GM23338 (cell line): ENCODE measurements around the gene ZNF236. TPM values are rescaled to one million over a fixed set of nuclear protein-coding genes. Genes with fewer than 3 reads are reported as not detected.

Source experiments
- ATAC-seq: fragments of 200-7000 bp; cut with Tn5 transposase; 3 replicates; pipeline ENCODE4 v1.9.1; 2020
- DNase-seq: peaks from one replicate; pipeline ENCODE4 v3.0.0-alpha.2; 2015; ENCODE audit warnings: low spot score
- H2AFZ ChIP-seq: fragments of 200-600 bp; sonication (generic); 2 replicates; pipeline ENCODE4 v1.8.0; 2016; ENCODE audit warnings: antibody characterized with exemption, mild to moderate bottlenecking, moderate library complexity
- H3F3A ChIP-seq: fragments of 200-600 bp; sonication (generic); replicated peaks from 2 replicates; pipeline ENCODE4 v1.8.0; 2017; ENCODE audit warnings: antibody characterized with exemption, mixed run types, low read depth
- H3K27ac ChIP-seq: fragments of 200-600 bp; sonication (generic); 2 replicates; pipeline ENCODE4 v1.6.1; 2016; ENCODE audit warnings: low read depth
- H3K27me3 ChIP-seq: fragments of 200-600 bp; sonication (generic); 2 replicates; pipeline ENCODE4 v1.8.0; 2016; ENCODE audit warnings: mild to moderate bottlenecking, mixed run types, moderate library complexity; ENCODE audit not compliant: insufficient read depth
- H3K36me3 ChIP-seq: fragments of 200-600 bp; sonication (generic); 2 replicates; pipeline ENCODE4 v1.8.0; 2016; ENCODE audit warnings: mild to moderate bottlenecking; ENCODE audit not compliant: insufficient read depth
- H3K4me1 ChIP-seq: fragments of 200-600 bp; sonication (generic); 2 replicates; pipeline ENCODE4 v1.8.0; 2016; ENCODE audit warnings: mild to moderate bottlenecking, moderate library complexity; ENCODE audit not compliant: insufficient read depth
- H3K4me2 ChIP-seq: fragments of 200-600 bp; sonication (generic); 2 replicates; pipeline ENCODE4 v1.7.1; 2017; ENCODE audit warnings: mixed run types
- H3K4me3 ChIP-seq: fragments of 200-600 bp; sonication (generic); 2 replicates; pipeline ENCODE4 v1.6.1; 2016; ENCODE audit warnings: mixed run types
- H3K79me2 ChIP-seq: fragments of 200-600 bp; sonication (generic); replicated peaks from 2 replicates; pipeline ENCODE4 v1.8.0; 2017; ENCODE audit warnings: mild to moderate bottlenecking; ENCODE audit not compliant: insufficient read depth
- H3K9me2 ChIP-seq: fragments of 200-600 bp; sonication (generic); 2 replicates; pipeline ENCODE4 v1.8.0; 2017; ENCODE audit not compliant: insufficient read depth
- H4K20me1 ChIP-seq: fragments of 200-600 bp; sonication (generic); replicated peaks from 2 replicates; pipeline ENCODE4 v1.8.0; 2017; ENCODE audit warnings: mild to moderate bottlenecking; ENCODE audit not compliant: insufficient read depth
- H3K27ac Mint-ChIP-seq: 2 replicates; pipeline ENCODE4 v1.8.0; 2020; ENCODE audit warnings: inconsistent platforms, mild to moderate bottlenecking, moderate library complexity, mixed read lengths
- H3K27me3 Mint-ChIP-seq: 3 replicates; pipeline ENCODE4 v1.8.0; 2022; ENCODE audit warnings: low read depth, mild to moderate bottlenecking, moderate library complexity, mixed read lengths, inconsistent platforms; ENCODE audit not compliant: insufficient read depth, poor library complexity
- H3K36me3 Mint-ChIP-seq: 3 replicates; pipeline ENCODE4 v1.8.0; 2021; ENCODE audit warnings: low read depth, mild to moderate bottlenecking, inconsistent platforms, moderate library complexity, mixed read lengths
- H3K4me1 Mint-ChIP-seq: 3 replicates; pipeline ENCODE4 v1.8.0; 2020; ENCODE audit warnings: mild to moderate bottlenecking, inconsistent platforms, mixed read lengths
- H3K4me3 Mint-ChIP-seq: 3 replicates; pipeline ENCODE4 v1.8.0; 2021; ENCODE audit warnings: moderate library complexity, mild to moderate bottlenecking, inconsistent platforms, mixed read lengths
- H3K9me3 Mint-ChIP-seq: 3 replicates; pipeline ENCODE4 v1.8.0; 2020; ENCODE audit warnings: moderate library complexity, mild to moderate bottlenecking, inconsistent platforms, mixed read lengths
- CREB1 ChIP-seq: fragments of 250-450 bp; sonication (Bioruptor Pico); IDR thresholded peaks from 2 replicates; pipeline ENCODE4 v1.5.0; 2020; ENCODE audit warnings: low read depth, mild to moderate bottlenecking, moderate library complexity
- CTCF ChIP-seq, 2 experiments: fragments of 200-600 bp in 1 of 2; sonication (generic) in 1 of 2; conservative IDR thresholded peaks; 2 replicates each; pipeline versions ENCODE4 v1.5.1 to v1.6.1; 2016 to 2017; ENCODE audit warnings: antibody characterized with exemption in 2 of 2, low read depth in 2 of 2, mild to moderate bottlenecking in 2 of 2, moderate library complexity in 1 of 2
- ETS1 ChIP-seq: IDR thresholded peaks from 2 replicates; pipeline ENCODE4 v1.6.1; 2016; ENCODE audit warnings: antibody characterized with exemption
- EZH2 ChIP-seq: fragments of 200-600 bp; sonication (generic); IDR thresholded peaks from one replicate; pipeline ENCODE4 v1.8.0; 2017; ENCODE audit warnings: antibody characterized with exemption, mild to moderate bottlenecking, low read depth; ENCODE audit not compliant: unreplicated experiment
- EZH2phosphoT487 ChIP-seq: fragments of 200-600 bp; sonication (generic); IDR thresholded peaks from one replicate; pipeline ENCODE4 v1.8.1; 2018; ENCODE audit warnings: antibody characterized with exemption; ENCODE audit not compliant: unreplicated experiment
- JUNB ChIP-seq: IDR thresholded peaks from one replicate; pipeline ENCODE4 v1.6.1; 2016; ENCODE audit warnings: antibody characterized with exemption; ENCODE audit not compliant: unreplicated experiment
- NANOG ChIP-seq: IDR thresholded peaks from 2 replicates; pipeline ENCODE4 v1.6.1; 2016; ENCODE audit warnings: antibody characterized with exemption, borderline replicate concordance
- POLR2AphosphoS5 ChIP-seq: IDR thresholded peaks from 2 replicates; pipeline ENCODE4 v1.6.1; 2016; ENCODE audit warnings: antibody characterized with exemption, low read depth
- REST ChIP-seq: IDR thresholded peaks from one replicate; pipeline ENCODE4 v1.6.1; 2018; ENCODE audit warnings: antibody characterized with exemption; ENCODE audit not compliant: unreplicated experiment
- STAT1 ChIP-seq: IDR thresholded peaks from one replicate; pipeline ENCODE4 v1.6.1; 2016; ENCODE audit warnings: antibody characterized with exemption; ENCODE audit not compliant: unreplicated experiment
- ZNF114 ChIP-seq: fragments of 250-450 bp; sonication (Bioruptor Pico); IDR thresholded peaks from 2 replicates; pipeline ENCODE4 v1.5.0; 2020; ENCODE audit warnings: mild to moderate bottlenecking, moderate library complexity
- ZNF331 ChIP-seq: fragments of 250-450 bp; sonication (Bioruptor Pico); IDR thresholded peaks from 2 replicates; pipeline ENCODE4 v1.5.0; 2020; ENCODE audit warnings: low read depth, mild to moderate bottlenecking, moderate library complexity
- ZNF462 ChIP-seq: fragments of 250-450 bp; sonication (Bioruptor Pico); IDR thresholded peaks from 2 replicates; pipeline ENCODE4 v1.5.0; 2020; ENCODE audit warnings: mild to moderate bottlenecking, moderate library complexity
- polyA plus RNA-seq: library from polyadenylated mRNA; unstranded; fragments of >200 nt; fragmentation: Nextera tagmentation; extraction: Ambion mirVana; gene quantifications from 2 replicates; pipeline ENCODE4 v1.2.1, GENCODE V29; 2016
- total RNA-seq: library from RNA; depleted of rRNA; stranded (reverse); fragments of >200 nt; shearing (Covaris generic); gene quantifications from 2 replicates; pipeline ENCODE4 v1.2.3, GENCODE V29; 2014

ZNF236 gene
- total and polyA plus RNA-seq, 2 experiments from 2014 or later: 8.9 to 16.3 TPM

GRCh38 chr18:76925501-76925900 lies 103.1 kb downstream of the ZNF236 start:
- Histone ChIP-seq H3K4me3 (no peak overlapping the region), H3K4me2 (no peak overlapping the region), H3K36me3 (peaks cover 16% of the 10 kb centered on the region; the same call in 1 of the 2 replicates), H4K20me1 (no peaks in the 10 kb centered on the region), H3K79me2 (no peaks in the 10 kb centered on the region), H3K9me2 (no peaks in the 10 kb centered on the region), H3F3A (no peaks in the 10 kb centered on the region), H3K27ac (no peak overlapping the region), H3K27me3 (no peaks in the 10 kb centered on the region), H2AFZ (no peak overlapping the region), H3K4me1 (no peaks in the 10 kb centered on the region)
- no peak for ATAC-seq
- TF ChIP-seq REST (no peak), ETS1 (no peak), NANOG (no peak), EZH2 (no peak), CREB1 (CRISPR knock-in tag) (no peak), ZNF331 (CRISPR knock-in tag) (no peak), ZNF462 (CRISPR knock-in tag) (no peak), ZNF114 (CRISPR knock-in tag) (no peak), EZH2phosphoT487 (no peak), POLR2AphosphoS5 (no peak), CTCF (conservative IDR thresholded peaks at IDR 0.05; ENCODE audit: low read depth in 2 of 2) (no peak), STAT1 (no peak), JUNB (no peak)
- peaks cover 26% of the 10 kb centered on the region; the same call in 2 of the 3 replicates for H3K36me3 Mint-ChIP-seq
- no peaks in the 10 kb centered on the region for H3K9me3 Mint-ChIP-seq
- H3K4me1 Mint-ChIP-seq: no peaks in the 10 kb centered on the region
- no peak overlapping the region for H3K27ac Mint-ChIP-seq
- H3K27me3 Mint-ChIP-seq: peaks cover 4% of the 10 kb centered on the region
- no peak overlapping the region for H3K4me3 Mint-ChIP-seq
- DNase-seq: no peak
